ENCODE measurements around the gene DUSP10. TPM values are rescaled to one million over a fixed set of nuclear protein-coding genes. Genes with fewer than 3 reads are reported as not detected.

The DUSP10 gene
- total and polyA plus RNA-seq, 3 donors from 2014 or later = 12.3 to 17.4 (median 14.6) TPM

DNA sequence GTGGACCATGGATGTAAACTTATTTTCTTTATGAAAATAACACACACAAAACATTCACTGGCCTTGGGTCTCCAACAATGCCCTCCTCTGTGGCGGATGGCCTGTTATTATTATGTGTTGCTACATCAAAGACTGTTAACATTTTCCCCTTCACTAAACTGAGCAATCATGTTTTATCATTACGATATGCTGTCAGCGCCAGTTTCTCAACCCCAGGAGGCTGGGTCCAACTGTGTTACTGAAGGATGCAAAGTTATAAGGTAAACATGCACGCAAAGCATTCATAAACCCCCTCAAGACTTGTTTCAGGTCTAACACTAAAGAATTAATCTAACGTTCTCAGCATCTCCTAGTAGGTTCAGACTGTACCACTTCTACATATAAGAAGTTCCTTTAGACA is 6.0 kb upstream of the DUSP10 start:
- H3K36me3 ChIP-seq (ENCODE audit: low read depth, missing control alignments) = no peaks in the 10 kb centered on the region
- intact Hi-C loops (cut with DNase I; ENCODE audit: low total_unique reads) = loop anchor here (10.0 kb wide), 1 partner anchor 183 kb away; no protein-coding TSS in a partner anchor
- TF ChIP-seq, protein P1, sequence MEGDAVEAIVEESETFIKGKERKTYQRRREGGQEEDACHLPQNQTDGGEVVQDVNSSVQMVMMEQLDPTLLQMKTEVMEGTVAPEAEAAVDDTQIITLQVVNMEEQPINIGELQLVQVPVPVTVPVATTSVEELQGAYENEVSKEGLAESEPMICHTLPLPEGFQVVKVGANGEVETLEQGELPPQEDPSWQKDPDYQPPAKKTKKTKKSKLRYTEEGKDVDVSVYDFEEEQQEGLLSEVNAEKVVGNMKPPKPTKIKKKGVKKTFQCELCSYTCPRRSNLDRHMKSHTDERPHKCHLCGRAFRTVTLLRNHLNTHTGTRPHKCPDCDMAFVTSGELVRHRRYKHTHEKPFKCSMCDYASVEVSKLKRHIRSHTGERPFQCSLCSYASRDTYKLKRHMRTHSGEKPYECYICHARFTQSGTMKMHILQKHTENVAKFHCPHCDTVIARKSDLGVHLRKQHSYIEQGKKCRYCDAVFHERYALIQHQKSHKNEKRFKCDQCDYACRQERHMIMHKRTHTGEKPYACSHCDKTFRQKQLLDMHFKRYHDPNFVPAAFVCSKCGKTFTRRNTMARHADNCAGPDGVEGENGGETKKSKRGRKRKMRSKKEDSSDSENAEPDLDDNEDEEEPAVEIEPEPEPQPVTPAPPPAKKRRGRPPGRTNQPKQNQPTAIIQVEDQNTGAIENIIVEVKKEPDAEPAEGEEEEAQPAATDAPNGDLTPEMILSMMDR (IDR thresholded peaks at IDR 0.05) = no peak
- no peak for TF ChIP-seq POLR2A (IDR thresholded peaks at IDR 0.05)
- no peak overlapping the region for H3K4me3 ChIP-seq
- H3K27me3 ChIP-seq = no peaks in the 10 kb centered on the region
- no peak overlapping the region for H3K27ac ChIP-seq
- no peaks in the 10 kb centered on the region for H3K4me1 ChIP-seq
- 83 to 85% methylated on average over 5 of the region's 5 CpGs for WGBS, 2 donors
- no peak for DNase-seq
- no peaks in the 10 kb centered on the region for H3K9me3 ChIP-seq

DNA sequence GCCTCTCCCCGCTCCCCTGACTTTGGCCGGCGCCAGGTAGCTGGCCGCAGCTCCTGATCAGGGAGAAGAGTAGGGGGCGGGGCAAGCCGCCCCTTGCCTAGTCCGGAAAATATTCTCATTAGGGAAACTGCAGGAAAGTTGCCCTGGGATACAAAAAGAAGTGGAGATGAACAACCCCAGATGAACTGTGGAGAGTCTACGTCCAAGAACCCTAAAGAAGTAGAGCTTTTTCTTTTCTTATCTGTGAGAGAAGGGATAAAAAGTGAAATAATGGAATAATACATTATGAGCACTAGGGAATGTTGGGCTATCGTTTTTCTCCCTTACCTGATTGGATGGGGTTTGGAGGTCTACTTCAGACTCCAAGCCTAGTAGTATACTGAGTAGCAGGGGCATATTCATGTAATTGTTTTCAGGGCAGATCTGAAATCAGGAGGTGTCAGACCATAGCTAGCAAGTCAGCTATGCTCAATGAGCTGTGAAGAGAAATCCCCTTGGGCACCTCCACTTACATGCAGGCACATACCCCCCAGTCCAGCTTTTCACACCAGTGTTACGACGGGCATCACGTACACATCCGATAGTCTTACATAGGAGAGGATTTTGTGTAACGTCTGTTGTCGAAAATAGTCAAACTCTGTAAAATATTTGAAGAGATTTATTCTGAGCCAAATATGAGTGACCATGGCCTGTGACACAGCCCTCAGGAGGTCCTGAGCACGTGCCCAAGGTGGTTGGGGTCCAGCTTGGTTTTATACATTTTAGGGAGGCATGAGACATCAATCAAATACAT is 1.7 kb upstream of the DUSP10 start:
- Histone ChIP-seq H3K9me3 (no peaks in the 10 kb centered on the region), H3K36me3 (ENCODE audit: low read depth, missing control alignments) (no peaks in the 10 kb centered on the region), H3K4me1 (no peaks in the 10 kb centered on the region), H3K27ac (peak overlapping the region; percentile 88 to 98), H3K27me3 (no peaks in the 10 kb centered on the region), H3K4me3 (peak overlapping the region; percentile 73 to 82)
- intact Hi-C loops (cut with DNase I; ENCODE audit: low total_unique reads) = loop anchor here (10.0 kb wide), 1 partner anchor 179 kb away; no protein-coding TSS in a partner anchor
- WGBS, 2 donors = 22 to 33% methylated on average over 16 of the region's 16 CpGs
- TF ChIP-seq, protein P1 (IDR thresholded peaks at IDR 0.05) = no peak
- TF ChIP-seq POLR2A (IDR thresholded peaks at IDR 0.05) = no peak
- DNase-seq = no peak

DNA sequence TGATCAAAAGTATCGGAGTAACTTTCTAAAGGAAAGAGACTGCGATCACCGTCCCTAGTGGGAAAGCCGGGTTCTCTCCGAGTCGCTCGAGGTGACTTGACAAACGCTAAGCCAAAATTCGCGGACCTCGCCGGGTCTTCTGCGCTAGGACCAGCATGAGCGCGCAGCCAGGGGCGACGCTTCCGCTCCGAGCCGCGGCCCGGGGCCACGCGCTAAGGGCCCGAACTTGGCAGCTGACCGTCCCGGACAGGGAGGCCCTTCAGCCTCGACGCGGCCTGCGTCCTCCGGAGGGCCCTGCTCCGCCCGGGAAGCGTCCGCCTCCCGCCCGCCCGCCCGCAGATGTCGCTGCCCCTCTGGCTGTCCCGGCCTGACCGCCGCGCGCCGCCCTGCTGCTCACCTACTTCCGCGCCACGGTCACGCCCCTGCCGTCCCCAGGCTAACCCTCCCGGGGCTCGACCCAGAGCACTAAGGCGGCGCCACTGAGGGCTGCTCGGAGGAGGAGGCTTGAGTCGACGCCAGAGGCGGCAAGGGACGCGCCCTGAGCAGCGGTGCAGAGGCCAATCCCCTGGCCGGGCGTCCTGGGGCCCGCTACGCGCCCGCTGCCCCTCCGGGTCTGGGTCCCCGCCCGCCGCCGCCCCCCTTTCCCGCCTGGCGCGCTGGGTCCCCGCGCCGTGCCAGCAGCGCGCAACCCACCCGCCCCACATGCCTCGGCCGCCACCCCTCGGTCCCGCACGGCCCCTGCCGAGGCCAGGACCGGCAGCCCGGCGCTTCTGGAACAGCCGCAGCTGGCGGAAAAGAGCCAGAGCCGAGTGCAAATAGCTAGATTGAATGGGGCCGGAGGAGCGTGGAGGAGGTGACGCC is 896 bp upstream of the DUSP10 start:
- peak; percentile 79 for DNase-seq
- Histone ChIP-seq H3K9me3 (no peaks in the 10 kb centered on the region), H3K27me3 (no peaks in the 10 kb centered on the region), H3K4me1 (no peaks in the 10 kb centered on the region), H3K4me3 (peak overlapping the region; percentile 73 to 82), H3K36me3 (ENCODE audit: low read depth, missing control alignments) (no peaks in the 10 kb centered on the region), H3K27ac (peak overlapping the region; percentile 88 to 98)
- 1% methylated on average over 15 to 73 of the region's 98 CpGs for WGBS, 2 donors
- TF ChIP-seq POLR2A (IDR thresholded peaks at IDR 0.05) = no peak
- TF ChIP-seq, protein P1 (IDR thresholded peaks at IDR 0.05) = no peak
- intact Hi-C loops (cut with DNase I; ENCODE audit: low total_unique reads) = loop anchor here (10.0 kb wide), 1 partner anchor 178 kb away; no protein-coding TSS in a partner anchor

DNA sequence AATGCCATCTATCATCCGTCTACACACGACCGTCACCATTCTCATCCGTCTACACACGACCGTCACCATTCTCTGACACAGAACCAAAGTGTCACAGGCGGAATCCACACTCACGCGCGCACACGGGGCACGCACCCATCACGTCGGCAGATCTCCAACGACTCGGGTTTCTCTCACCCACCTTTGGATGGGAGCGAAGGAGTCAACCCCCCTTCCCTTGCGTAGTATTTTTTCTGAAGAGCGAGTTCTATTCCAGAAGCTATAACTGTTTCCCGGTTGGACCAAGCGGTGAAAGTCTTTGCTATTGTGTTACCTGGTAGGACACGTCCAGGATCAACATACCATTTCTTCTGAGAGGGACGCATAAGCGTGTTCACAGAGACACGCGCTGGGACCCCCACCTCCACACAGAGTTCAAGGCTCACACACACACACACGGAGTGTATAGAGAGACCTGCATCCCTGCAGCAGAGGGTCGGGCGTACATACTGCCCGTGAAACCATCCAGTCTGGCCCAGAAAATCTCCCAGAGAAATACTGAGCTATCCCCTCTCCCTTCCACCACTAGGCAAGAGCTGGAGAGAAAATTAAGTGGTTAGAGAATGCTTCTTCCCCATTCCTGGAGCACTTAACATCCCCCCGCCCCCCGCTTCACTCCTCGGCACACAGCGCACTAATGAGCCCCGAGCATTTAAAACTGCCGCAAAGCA is 741 bp downstream of the DUSP10 start:
- H3K4me1 ChIP-seq = no peaks in the 10 kb centered on the region
- 3% methylated on average over 23 to 36 of the region's 36 CpGs for WGBS, 2 donors
- intact Hi-C loops (cut with DNase I; ENCODE audit: low total_unique reads) = loop anchor here (10.0 kb wide), 1 partner anchor 176 kb away; no protein-coding TSS in a partner anchor
- no peaks in the 10 kb centered on the region for H3K36me3 ChIP-seq (ENCODE audit: low read depth, missing control alignments)
- no peak for TF ChIP-seq POLR2A (IDR thresholded peaks at IDR 0.05)
- TF ChIP-seq, protein P1 (IDR thresholded peaks at IDR 0.05) = no peak
- H3K27ac ChIP-seq = peak overlapping the region; percentile 61 to 81
- peak overlapping the region; percentile 73 to 82 for H3K4me3 ChIP-seq
- no peaks in the 10 kb centered on the region for H3K27me3 ChIP-seq
- DNase-seq = peak; percentile 36
- H3K9me3 ChIP-seq = no peaks in the 10 kb centered on the region
